Testis (tissue), 2 donors: ENCODE results near the gene APBB1.

Experiments used
- POLR2A ChIP-seq: fragments of 450-650 bp; IDR thresholded peaks from one replicate; pipeline ENCODE4 v1.6.1; 2017; ENCODE audit warnings: antibody characterized with exemption, mild to moderate bottlenecking, moderate library complexity
- TF ChIP-seq, protein P1 (sequence below), 3 experiments: fragments of 450-650 bp in 2 of 3; fragments of 200-600 bp in 1 of 3; sonication (generic) in 1 of 3; IDR thresholded peaks; one replicate each; pipeline ENCODE4 v1.5.1; 2016 to 2019; ENCODE audit warnings: antibody characterized with exemption in 3 of 3, mild to moderate bottlenecking in 2 of 3, moderate library complexity in 1 of 3

DNA sequence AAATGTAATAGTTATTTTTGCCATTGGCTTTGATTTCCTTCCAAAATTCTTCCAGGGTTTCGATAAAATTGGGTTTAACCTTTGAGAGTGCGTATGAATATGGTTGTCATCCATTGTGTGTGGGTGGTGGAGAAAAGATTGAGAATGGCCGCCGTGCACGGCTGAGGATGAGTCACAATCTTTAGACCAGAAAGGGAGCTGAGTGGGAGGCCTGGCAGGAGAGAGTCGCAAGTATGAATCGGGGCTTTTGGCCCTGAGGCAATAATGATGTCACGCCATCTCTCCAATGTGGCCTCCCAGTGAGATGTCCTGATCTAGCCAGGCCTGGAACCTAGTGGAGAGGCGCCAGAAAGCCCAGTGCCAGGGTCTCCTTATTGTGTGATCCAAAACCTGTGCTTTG is 61.7 kb downstream of the APBB1 start:
- TF ChIP-seq, protein P1, sequence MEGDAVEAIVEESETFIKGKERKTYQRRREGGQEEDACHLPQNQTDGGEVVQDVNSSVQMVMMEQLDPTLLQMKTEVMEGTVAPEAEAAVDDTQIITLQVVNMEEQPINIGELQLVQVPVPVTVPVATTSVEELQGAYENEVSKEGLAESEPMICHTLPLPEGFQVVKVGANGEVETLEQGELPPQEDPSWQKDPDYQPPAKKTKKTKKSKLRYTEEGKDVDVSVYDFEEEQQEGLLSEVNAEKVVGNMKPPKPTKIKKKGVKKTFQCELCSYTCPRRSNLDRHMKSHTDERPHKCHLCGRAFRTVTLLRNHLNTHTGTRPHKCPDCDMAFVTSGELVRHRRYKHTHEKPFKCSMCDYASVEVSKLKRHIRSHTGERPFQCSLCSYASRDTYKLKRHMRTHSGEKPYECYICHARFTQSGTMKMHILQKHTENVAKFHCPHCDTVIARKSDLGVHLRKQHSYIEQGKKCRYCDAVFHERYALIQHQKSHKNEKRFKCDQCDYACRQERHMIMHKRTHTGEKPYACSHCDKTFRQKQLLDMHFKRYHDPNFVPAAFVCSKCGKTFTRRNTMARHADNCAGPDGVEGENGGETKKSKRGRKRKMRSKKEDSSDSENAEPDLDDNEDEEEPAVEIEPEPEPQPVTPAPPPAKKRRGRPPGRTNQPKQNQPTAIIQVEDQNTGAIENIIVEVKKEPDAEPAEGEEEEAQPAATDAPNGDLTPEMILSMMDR (IDR thresholded peaks at IDR 0.05): no peak
- TF ChIP-seq POLR2A: no peak
